ENCODE measurements around the gene RAB10. TPM values are rescaled to one million over a fixed set of nuclear protein-coding genes. Genes with fewer than 3 reads are reported as not detected.
"Not testable (repeated sequence)": the region's sequence is repeated elsewhere in the genome, so short reads cannot be mapped to it uniquely, and the experiment has no call there.

RAB10 gene
- polyA plus RNA-seq, 1 donor, result 157 TPM

DNA sequence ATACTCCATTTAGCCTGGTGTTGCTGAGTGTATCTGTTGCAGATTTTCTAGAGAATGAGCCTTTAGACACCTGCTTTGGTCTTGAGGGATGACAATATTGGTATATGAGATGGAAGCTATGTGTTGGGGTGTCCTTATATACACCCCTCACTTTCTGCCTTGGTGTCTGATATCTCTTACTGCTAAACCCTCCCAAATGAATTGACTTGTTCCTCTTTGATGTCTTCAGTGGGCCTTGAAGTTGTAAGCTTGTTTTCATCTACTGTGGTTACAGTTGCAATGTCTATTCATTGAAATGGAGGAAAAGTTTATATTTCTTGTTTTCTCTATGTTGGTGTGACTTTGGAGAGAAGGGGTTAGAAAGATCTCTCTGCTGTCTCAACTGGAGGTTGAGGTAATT, 18.9 kb downstream of the RAB10 start:
- DNase-seq, result no peak

DNA sequence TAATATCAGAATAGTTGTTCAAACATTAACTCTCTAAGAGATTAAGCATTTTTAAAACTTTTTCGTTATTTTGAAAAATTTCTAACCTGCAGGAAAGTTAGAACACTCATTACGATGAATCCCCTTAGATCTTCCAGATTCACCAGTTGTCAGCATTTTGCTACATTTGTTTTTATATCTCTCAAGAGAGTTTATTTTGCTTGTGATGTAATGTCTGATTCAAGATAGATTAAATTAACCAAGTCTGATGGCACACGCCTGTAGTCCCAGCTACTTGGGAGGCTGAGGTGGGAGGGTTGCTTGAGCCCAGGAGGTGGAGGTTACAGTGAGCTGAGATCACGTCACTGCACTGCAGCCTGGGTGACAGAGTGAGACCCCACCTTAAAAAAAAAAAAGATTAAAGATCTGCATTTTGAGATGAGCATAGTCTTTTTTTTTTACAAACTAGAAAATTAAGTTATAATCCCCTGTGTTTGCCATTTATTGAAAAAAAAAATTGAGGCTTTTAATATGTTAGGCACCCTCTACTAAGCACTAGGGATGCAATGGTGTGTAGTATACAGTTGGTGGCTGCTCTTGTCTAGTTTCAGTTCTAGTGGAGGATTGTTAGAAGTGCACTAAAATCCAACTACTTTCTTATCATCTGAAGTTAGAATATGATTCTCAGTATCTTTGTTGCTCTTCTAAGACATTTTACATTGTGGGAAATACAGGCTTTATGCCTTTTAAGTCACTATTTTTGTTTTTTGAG, 20.9 kb downstream of the RAB10 start:
- no peak for DNase-seq

DNA sequence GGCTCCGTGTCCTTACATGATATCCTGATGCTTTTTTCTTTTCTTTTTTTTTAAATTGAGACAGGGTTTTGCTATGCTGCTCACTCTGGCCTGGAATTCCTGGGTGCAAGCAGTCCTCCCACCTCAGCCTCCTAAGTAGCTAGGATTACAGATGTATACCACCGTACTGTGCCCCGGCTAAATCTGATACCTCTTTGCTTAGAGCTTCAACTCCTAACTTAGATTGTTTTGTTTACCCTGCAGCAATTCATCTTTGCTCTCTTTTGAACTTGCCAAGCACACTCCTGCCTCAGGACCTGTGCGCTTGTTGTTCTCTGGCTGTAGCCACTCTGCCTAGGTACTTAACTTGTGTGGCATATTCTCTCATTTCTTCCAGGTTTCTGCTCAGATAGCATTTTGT, 24.5 kb downstream of the RAB10 start:
- DNase-seq, result no peak

GRCh38 chr2:26059542-26059941, 25.7 kb downstream of the RAB10 start:
- no peak for DNase-seq

DNA sequence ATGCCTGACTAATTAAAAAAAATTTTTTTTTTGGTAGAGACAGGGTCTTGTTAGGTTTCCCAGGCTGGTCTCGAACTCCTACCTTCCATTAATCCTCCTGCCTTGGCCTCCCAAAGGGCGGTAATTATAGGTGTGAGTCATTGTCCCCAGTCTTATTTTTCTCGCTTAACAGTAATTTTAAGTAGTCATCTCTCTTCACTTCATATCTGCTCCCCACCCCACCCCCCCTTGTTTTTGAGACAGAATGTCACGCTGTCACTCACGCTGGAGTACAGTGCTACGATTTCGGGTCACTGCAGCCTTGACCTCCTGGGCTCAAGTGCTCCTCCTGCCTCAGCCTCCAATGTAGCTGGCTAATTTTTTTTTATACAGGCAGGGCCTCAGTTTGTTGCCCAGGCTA, 27.7 kb downstream of the RAB10 start:
- no peak for DNase-seq

- DNase-seq, result no peak
These were observed 31.0 kb downstream of the RAB10 start for GRCh38 chr2:26064846-26065245.

GRCh38 chr2:26067186-26067974, 33.5 kb downstream of the RAB10 start:
- no peak for DNase-seq

GRCh38 chr2:26067980-26068507, 34.2 kb downstream of the RAB10 start:
- DNase-seq, result no peak

DNA sequence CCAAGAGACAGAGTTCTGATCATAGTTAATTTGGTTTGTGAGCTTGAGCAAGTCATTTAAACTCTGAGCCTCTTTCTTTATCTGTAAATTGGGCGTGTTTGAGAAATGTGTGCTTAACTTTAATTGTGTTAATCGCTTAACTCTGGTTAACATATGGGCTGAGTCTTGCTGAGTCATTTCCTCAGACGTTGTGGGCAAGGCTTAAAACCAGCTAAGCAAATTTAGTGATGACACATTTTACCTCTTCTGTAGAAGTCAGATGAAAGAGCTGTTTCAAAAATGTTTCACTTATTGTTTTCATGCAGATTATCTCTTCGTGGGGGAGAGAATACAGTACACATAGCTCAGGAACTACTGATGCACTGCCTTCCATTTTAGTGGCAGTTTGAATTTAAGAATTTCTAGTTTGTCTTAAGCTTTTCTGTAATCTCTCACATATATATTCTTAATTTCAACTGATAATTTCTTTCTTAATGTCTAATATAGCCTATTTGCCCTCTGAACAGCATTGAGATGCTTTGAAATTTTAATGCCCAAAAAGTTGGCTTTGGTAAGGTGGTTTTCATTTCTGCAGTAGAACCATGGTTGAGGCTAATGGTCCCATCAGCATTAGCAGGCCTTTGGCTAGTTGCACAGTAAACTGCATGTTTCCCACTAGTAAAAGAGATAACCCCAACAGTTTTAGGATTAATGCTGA, 34.9 kb downstream of the RAB10 start:
- no peak for DNase-seq

DNA sequence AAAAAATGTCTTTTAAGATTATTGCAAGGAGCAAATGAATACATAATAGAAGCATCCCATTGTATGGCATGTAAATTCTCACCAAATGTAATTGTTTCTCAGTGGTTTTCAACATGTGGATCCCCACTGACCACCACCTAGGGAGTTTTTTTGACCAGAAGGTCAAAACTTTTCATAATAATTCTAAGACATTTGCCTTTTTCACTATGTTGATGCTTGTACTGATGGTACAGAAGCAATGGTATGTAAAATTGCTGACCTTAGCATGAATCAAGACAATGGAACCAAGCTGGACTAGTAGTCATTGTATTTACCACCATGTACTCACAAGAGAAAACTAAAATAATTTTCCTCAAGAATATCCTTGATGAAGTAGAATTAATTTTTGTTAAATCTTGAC, 36.8 kb downstream of the RAB10 start:
- no peak for DNase-seq

DNA sequence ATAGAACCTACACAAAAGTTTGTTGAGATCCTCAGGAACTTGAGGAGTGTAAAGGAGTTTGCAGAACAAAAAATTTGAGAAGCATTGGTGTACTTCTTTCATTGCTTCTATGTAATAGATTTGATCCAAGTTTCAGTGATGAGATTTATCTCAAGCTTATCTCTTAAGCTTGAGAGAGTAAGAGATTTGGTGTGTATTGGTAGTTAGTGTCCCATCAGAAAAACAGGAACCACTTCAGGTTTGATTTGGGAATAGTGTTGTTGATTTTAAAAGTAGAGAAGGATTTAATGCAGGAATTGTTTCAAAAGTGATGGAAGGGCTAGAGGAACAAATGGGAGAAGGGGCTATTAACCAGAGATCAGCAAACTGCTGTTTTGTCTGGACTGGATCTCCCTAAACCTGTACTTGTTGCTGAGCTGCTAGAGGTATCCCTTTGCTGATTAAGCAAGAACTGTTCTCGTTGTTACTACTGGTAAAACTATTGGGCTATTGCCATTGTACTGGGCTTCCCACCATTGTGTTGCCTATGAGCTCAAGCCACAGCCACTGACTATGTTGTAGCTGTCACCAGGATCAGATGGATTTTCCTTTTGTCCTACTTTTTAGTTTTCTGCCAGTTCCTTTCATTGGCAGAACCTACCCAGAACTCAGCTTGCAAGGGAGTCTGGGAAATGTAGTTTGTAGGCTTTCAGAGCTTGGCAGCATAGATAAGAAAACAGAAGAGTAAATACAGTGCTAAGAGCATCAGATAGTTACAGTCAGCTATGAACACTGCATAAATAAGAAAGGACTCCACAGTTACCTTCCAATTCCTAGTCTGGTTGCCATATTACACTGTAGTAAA, 39.3 kb downstream of the RAB10 start:
- no peak for DNase-seq

DNA sequence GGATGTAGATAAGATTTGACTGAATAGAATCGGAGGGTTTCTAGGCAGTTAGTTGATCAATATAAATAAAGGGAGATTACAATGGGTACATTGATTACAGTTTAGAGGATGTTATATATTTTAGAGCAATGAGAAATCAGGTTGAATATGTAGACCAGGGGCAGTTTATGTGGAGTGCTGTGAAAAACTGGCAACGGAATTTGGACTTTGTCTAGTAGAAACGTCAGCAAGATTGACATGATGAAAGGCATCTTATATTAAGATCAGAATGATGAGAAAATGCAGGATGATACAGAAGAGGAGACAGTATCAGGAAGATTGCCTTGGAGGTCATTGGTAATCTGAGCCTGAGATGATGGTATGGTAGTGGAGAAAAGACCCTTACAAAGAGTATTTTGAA, 39.9 kb downstream of the RAB10 start:
- DNase-seq, result no peak

DNA sequence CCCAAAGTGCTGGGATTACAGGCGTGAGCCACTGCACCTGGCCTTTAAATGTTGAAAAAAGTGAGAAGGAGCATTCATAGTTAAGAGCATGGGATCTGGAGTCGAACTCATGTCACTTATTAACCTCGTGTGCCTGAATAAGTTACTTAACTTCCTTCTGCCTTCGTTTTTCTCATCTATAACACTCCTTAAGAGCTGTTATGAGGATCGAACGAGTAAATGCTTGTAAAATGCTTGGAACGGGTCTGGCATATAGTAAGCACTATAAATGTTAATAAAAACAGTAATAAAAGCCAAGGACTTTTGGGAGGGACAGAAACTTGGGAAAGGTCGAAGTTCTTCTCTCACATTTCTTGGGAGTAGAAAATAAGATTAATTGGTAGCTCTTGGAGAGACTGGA, 40.8 kb downstream of the RAB10 start:
- DNase-seq, result no peak

- DNase-seq, result no peak
These were observed 41.3 kb downstream of the RAB10 start for GRCh38 chr2:26075173-26075572.

DNA sequence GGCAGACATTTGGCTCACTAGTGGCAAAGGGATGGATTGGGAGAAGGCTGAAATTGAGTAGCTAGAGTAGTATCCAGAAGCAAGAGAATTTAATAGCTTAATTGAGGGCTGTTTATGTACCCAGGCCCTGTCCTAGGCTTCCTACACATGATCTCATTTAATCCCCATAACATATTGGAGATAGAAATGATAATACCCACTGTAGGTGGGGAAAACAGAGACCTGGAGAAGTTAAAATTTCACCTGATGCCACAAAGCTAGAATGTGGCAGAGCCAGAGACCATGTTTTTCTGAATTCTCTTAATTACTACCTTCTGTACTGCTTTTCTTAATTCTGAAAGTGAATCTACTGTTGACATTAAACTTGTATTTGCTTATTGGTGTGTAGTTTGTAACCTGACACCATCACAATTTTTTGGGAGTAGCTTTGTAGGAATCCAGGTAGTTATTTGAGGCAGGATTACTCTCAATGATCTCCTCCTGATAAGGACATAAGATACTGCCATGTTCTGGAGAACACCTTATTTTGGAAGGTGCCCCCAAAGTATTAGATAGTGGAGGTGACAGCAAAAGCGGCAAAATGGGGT, 42.2 kb downstream of the RAB10 start:
- no peak for DNase-seq

DNA sequence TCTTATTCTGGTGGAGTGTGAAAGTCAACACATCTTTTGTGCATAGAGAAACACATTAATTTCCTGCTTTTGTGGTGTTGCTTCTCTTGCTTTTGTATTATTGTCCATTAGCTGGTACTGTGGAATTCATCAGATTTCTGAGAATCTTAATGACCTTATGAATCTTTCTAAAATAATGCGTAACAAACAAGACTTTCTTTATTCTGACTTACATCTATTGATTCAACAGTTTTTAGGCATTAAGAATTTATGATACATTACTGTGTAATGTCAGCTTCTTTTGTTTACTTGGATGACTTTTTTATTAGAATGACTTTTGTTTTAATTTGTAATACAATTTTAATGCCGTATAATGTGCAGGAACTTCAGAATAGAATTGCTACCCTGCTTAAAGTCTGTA, 43.4 kb downstream of the RAB10 start:
- DNase-seq, result no peak

- no peak for DNase-seq
These were observed 45.1 kb downstream of the RAB10 start for GRCh38 chr2:26078939-26079338.

DNA sequence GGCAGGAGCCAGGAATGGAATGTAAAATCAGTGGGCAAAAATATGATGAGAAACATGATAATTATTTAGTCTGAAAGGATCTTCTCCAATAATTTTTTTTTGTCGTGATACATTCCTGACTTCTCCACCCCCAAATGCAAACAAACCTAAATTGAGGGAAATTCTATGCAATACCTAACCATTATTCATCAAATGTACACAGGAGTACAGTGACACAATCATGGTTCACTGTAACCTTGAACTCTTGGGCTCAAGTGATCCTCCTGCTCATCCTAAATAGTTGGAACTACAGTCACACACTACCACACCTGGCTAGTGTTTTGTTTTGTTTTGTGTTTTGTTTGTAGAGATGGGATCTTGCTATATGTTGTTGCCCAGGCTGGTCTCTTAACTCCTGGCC, 46.5 kb downstream of the RAB10 start:
- no peak for DNase-seq

DNA sequence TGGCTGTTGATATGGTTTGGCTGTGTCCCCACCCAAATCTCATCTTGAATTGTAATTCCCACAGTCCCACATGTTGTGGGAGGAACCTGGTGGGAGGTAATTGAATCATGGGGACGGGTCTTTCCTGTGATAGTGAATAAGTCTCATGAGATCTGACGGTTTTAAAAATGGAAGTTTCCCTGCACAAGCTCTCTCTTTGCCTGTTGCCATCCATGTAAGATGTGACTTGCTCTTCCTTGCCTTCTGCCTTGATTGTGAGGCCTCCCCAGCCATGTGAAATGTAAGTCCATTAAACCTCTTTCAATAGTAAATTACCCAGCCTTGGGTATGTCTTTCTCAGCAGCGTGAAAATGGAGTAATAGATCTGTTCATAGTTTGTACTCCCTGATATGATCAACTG, 47.0 kb downstream of the RAB10 start:
- not testable (repeated sequence) for DNase-seq

DNA sequence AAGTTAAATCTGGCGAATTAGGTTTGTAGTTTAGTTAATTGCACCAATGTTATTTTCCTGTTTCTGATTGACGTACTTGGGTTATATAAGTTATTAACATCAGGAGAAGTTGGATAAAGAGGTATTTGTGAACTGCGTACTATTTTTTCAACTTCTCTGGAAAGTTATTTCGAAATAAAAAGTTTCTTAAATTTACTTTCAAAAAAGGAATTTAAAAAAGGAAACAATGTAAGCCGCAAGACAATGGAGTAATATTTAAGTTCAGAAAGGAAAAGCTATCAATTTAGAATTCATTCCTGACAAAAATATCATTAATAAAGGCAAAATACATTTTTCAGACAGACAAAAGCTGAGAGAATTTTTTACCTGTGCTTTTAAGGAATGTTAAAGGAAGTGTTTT, 47.7 kb downstream of the RAB10 start:
- DNase-seq, result no peak

GRCh38 chr2:26086155-26086637, 52.3 kb downstream of the RAB10 start:
- no peak for DNase-seq
